ENCODE results near the gene F5.

Gene F5

DNA sequence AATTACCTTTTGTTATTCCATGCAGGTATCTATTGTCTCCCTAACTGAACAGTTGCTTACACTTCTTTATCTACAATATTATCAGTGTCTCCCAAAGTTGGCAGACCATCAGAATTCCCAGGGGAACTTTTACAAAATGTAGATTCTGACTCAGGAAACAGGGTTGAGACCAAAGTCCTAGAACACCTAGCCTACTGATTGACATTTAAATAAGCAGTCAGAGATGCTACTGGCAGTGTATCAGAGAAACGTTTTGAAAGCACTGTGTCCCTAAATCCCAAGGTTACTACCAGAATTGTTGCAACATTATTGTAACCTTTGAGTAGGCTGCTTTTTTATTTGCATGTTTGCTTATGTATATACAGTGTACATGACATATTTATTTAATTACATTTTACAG is 1.8 kb upstream of the F5 start:
- no peak for DNase-seq (ENCODE audit: low spot score)

DNA sequence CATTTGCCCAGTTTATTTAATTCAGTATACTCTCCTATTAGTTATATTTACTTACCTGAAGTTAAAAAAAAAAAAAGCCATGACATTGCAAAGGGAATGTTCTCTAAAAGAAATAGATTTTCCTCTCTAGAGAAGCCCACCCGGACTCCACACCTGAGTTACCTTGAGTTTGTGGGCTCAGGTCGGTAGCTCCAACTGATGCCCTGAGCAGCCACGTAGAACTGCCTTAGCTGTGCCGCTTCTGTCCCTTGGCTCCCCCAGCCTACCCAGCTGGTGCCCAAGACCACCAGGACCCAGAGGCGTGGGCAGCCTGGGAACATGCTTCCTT is 250 bp downstream of the F5 start:
- no peak for DNase-seq (ENCODE audit: low spot score)

DNA sequence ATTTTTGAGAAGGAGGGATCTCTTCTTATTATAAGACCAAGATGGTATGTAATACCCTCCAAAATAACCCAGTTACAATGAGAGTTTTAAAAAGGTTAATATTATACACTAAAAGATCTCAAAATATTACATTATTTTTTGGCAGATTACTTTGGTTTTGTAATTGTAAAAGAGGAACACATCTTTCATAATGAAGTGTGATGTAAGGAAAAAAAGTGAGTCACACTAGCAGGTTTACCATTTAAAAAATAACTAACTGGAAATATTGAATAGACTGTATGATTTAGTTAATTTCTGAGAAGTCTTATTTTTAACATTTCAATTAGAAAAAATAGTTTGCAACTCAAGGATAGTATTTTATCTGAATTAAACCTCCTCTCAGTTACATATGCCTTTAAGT is 1.1 kb downstream of the F5 start:
- DNase-seq (ENCODE audit: low spot score) = no peak

DNA sequence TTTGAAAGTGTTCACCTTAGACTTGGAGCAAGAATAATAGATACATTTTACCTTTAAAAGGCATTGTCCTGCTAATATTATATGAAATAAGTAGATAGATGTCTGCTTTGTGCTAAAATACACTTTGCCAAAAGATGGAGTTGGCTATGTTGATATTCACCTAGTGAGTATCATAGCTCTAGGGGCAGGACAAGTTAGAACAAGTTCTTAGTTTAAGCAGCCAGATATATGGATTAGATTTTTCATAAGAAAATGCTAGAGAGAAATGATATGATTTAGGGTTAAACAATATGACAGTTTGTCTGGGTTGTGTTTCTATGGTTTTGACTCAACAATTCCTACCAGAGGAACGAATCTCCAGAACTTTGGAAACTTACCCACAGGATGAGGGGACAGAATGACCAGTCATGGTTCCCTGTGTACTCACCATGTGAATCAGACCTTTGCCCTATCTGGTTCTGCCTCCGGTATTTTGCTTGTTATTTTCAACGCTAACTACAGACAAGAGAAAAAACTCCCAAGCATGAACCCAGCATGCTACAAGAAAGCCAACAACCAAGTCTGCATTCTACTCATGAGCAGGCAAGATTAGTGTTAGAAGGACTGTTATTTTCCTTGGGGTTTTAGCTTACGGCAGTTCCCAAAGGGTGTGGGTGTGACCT is 1.7 kb downstream of the F5 start:
- peak; percentile 48 for DNase-seq (ENCODE audit: low spot score)

DNA sequence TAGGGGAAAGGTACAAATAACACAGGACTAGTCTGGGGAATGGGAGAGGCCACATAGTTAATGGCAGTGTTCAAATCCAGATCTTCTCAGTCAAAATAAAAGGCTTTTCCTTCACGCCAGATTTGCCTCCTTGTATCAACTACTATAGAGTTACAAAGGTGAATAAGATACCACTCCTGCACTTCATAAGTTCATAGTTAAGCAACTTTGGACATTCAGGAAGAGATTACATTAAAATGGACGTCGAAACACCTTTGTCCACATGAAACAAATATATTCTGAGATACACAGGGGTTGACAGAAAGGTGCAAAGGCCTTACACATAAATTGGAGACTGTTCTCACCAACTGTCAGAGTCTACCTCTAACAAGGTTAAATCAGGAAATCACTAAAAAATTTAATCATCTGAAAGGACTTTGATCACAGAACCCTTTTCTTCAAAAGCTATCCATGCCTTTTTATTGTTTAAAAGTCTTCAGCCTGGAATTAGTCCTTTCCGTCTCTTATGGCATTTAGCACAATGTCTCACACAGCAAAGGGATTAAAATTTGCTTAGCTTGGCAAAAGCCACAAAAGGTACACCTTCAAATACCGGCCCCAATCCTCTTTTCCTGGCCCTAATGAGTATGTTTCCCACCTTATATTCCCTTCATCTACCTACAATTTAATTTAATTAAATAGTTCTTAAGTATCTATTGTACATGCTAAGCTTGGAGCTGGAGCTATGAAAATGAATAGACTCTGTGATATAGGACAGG is 8.1 kb downstream of the F5 start:
- DNase-seq (ENCODE audit: low spot score) = no peak

DNA sequence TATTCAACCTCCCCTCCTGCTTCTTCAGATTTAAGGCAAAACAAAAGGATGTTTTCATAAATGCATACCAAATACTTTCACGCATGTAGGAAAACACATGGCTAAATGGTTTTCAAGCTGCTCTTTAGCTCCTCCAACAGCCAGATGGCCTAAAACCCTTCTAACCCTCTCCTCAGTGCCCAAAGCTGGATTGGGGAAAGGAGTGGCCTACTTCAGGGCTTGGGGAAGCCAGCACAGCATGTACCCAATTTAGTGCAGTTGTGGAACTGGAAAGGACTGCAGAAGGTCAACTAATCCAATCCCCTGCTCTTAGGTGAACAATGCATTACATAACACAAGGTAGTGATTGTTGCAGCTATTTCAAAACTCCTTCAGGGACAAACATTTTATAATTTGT is 9.3 kb downstream of the F5 start:
- no peak for DNase-seq (ENCODE audit: low spot score)

DNA sequence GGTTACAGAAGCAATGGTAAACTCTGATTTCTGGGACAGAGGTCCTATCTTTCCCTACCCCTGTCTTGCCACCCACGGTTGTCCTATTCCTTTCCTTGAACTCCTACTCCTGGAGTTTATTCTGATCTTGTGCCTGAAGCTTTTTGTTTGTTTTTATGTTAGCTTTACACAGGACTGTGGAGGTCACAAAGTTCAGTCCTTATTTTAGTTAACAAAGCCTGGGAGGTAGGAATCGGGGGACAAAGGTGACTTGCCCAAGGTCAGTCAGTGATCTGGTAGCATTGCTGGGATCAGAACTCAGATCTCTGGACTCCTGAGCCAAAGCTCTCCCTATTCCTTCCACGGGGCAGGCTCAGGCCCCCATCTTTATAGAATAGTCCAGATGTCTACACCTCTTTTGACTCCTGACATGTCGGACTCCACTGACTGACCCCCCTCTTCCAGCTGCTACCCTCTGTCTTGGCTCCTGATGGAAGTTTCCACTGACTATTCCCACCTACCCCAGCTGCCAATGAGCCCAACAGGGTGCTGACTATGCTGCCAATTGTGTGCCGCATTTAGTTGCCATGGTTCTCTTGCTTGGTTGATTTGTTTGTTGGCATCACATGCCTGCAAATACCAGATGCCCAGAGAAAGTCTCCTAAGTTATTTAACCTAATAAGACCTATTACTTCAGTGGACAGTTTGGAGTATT is 9.9 kb downstream of the F5 start:
- DNase-seq (ENCODE audit: low spot score) = no peak

DNA sequence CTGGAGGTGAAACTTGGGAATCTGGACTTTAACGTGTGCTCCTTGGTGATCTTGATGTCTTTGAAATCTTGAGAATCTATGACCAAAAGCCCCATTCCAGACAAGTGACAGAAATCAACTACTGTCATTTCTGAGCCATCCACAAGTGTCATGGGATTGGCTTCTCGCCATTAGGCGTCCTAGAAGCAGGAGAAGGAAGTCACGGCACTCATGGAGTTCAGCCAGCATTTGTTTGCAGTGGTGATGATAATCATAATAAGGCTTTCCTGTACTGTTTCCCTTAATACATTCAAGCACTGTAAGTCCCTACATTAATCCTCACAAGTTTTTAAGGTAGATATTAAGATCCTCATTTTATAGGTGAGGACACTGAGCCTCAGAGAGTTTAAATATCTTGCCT is 11.9 kb downstream of the F5 start:
- DNase-seq (ENCODE audit: low spot score) = no peak

DNA sequence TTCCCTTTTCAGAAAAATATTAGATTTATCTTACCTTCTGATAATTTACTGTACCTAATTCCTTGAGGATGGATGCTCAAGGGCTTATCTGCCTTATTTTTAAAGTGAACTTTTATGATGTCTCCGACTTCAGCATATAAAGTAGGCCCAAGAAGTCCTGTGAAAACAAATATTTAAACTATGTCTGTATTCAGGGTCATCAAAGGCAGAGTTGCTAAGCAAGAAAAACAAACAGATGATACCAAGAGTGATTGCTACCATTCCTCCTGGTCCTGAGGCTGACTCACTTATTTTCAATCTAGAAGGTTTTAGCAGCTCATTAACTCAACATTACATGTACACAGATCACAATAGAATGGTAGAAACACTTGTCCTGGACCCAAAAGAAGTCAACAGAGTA is 14.1 kb downstream of the F5 start:
- DNase-seq (ENCODE audit: low spot score) = peak; percentile 71

DNA sequence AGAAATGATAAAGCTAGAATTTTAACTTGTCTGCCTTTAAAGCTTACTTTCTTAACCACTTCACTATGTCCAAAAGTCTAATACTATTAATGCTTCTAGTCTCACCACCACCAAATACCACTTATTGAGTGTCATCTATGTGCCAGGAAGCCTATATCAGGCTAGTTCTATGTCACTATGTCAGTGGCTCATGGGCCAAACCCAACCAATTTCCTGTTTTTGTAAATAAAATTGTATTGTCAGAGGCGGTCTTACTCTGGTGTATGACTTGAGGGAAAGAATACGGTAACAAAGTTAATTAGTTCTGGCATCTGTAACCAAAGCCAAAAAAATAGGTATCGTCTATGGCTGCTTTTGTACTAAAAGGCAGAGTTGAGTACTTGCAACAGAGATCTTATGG is 14.8 kb downstream of the F5 start:
- no peak for DNase-seq (ENCODE audit: low spot score)

DNA sequence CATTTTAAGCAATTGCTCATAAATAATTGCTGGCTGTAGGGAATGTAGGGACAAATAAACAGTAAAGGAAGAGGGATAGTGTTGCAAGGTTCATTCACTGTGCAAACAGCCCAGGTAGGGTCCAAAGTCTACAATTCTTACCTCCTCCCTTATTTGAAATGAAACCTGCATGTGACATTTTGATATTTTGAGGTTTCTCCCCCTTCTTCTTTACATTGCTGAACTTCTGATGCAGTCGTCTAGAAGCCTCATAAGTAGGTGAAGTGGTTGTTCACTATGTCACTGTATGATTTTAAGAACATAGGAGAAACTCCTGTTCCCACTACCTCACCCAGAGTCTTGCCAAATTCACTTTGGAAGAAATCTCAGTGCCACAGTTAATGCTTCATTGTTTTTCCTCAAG is 16.1 kb downstream of the F5 start:
- no peak for DNase-seq (ENCODE audit: low spot score)

DNA sequence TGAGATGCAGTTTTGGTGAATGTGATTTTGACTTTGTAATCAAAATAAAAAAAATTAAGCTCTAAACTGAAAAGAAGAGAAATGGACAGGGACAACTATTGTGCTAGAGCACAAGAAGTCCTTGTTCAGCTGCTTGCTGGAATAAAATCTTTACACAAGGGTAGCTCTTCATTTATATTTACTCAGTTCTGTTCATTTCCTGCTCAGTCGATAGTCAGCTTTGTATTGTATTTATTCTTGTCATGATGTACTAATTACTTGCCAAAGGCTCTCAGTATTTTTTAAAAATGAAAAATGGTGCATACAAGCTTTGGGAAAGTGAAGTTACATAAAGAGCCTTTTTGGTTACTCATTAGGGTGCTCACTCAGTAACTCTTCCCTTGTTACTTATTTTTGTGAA is 17.8 kb downstream of the F5 start:
- DNase-seq (ENCODE audit: low spot score) = no peak

DNA sequence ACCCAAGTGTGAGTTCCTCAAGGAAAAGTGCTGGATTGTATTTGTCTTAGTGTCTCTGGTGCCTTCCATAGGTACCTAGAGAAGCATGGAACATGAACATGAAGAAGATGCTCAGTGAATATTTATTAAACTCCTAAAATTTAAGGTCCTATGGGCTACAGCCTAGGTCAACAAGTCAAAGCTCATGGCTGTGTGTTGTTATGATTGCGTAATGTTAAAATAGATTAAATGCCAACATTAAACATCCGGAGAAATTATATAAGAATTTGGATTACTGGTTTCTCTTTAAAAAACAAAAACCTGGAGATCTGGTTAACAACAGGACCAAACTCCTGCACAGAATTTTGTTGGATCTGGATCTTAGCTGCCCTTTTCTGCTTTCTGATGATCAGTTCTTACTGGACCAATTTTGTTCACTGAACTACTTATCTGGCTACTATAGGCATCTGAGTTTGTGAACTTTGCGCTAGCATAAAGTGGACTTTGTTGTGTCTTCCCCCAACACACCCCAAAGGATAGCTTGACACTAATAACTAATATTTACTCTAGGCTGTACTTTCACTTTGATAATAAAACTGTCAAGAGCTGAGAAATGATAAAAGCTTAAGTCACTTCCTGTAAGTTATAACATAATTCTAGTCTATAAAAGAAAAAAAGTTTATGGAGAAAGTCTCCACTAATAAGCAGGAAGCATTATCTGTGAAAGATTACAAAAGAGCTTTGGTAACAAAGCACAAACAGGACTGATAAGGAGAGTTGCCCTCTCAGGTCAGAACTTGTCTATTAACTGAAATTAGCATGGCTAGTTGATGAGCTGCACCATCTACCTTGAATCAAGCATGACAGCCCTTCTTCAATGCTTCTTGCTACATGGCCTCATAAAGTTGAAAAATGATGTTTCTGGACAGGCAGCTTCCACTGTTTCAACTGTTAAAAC is 20.7 kb downstream of the F5 start:
- DNase-seq (ENCODE audit: low spot score) = no peak

DNA sequence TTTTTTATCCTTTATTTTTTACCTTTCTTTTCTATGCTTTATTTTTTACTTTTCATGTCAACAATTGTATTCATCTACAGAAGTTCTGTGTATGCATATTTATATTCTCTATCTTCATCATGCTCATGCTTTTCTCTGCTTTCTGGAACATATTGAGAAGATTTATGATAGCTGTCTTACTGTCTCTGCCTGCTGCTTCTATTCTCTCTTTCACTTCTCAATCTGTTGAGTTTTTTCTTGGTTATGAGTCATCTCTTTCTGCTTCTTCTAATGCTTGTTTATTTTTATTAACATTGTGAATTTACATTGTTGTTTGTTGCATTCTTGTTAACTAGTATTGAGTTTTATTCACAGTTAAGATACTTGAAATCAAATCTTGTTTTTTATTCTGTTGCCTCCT is 22.6 kb downstream of the F5 start:
- DNase-seq (ENCODE audit: low spot score) = no peak

DNA sequence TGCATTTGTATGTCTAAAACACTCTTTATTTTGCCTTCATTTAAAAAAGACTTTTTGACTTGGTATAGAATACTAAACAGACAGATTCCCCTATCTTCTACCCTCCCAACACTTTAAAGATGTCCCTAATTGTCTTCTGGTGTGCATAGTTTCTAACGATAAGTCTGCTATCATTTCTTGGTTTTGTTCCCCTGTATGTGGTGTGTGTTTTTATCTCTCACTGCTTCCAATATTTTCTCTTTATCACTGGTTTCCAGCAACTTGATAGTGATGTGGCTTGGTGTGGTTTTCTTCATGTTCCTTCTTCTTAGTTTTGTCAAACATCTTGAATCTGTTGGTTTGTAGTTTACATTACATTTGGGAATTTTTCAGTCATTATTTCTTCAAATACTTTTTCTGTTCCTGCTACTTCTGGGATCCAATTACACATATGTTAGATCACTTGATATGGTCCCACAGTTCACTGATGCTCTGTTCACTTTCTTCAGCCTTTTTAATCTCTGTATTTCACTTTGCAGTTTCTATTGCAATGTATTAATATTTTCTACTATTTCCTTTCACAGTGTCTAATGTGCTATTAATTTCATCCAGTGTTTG is 23.2 kb downstream of the F5 start:
- no peak for DNase-seq (ENCODE audit: low spot score)

DNA sequence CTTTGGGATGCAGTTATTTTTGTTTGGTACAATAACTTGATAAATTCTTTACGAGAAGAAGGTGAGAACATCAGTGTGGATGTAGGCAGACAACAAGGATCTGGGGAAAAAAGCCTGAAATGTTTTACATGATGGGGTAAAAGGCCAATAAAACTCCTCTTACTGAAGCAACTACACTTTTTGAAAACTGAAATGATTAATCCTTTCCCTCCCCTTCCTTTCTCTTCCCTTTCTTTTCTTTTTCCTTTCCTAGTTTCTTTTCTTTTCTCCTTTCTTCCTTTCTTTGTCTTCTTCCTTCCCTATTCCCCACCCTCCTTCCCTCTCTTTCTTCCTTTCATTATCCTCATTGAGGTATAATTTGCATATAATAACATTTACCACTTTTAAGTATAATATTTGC is 24.6 kb downstream of the F5 start:
- no peak for DNase-seq (ENCODE audit: low spot score)

DNA sequence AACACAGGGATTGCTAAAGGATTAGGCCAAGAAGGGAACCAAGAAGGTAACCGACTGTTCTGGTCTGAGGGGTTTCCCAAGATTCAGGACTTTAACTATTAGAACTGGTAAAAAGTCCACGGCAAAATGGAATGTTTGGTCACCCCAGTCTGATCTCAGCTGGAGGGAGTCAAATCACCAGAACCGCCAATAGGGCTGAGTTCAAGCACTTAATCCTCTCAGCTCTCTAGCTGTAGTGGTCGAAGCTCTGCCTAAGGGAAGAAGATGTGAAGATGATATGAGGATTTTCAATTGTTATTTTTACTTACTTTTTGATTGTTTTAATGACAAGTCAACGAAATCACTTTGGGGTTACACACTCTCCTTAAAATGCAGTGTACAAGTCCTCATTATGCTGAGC is 29.1 kb downstream of the F5 start:
- DNase-seq (ENCODE audit: low spot score) = no peak

DNA sequence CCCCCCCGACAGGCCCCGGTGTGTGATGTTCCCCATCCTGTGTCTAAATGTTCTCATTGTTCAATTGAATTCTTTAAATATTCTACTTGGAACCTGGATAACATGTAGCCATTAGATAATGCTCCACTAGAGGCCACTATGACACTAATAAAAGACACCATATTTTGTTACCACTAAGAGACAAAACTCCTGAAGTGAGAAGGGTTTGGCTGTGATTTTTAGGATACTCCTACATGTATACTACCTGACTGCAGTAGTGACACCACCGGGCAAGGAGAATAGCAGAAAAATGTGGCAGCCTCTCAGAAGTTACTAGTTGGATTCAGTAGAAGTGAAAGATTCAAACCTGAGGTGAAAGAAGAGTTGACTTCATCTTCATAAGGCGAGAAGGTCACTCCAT is 36.0 kb downstream of the F5 start:
- DNase-seq (ENCODE audit: low spot score) = peak; percentile 57

DNA sequence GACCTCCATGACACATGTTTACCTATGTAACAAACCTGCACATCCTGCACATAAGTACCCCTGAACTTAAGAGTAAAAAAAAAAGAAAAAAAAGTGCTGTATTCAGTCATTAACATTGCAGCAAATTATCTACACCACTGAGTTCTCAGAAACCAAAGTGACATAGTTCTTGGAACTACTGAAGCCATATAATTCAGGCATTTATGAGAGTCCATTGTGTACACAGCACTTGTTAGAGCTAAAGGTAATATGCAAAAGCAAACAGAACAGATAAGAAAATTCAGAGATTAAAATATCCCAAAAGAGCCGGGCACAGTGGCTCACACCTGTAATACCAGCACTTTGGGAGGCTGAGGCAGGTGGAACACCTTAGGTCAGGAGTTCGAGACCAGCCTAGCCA is 38.0 kb downstream of the F5 start:
- no peak for DNase-seq (ENCODE audit: low spot score)

DNA sequence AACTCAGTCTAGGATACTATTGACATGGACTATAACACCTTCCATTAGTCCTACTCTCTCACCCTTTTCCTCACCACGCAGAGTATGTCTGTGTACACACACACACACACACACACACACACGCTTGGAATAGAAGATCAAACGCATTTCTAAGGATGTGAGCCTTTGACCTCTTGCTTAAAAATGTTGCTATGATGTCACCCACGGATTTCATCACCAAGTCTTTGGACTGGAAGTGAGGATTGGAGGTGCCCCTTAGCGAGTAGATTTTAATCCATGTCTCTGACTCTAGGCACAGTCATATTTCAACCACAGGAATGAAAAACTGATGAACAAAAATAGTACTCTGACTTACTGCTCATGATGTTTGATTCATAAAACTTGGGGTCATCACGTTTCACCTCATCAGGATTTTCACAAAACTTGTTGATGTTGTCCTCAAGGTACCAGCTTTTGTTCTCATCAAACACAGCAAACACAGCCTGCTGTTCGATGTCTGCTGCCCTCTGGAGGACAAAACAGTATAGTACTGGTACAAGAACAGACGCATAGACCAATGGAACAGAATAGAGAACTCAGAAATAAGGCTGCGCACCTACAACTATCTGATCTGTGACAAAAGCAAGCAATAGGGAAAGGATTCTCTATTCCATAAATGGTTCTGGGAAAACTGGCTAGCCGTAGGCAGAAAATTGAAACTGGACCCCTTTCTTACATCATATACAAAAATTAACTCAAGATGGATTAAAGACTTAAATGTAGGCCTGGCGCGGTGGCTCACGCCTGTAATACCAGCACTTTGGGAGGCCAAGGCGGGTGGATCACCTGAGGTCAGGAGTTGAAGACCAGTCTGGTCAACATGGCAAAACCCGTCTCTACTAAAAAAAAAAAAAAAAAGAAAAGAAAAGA is 39.9 kb downstream of the F5 start:
- peak; percentile 82 for DNase-seq (ENCODE audit: low spot score)

DNA sequence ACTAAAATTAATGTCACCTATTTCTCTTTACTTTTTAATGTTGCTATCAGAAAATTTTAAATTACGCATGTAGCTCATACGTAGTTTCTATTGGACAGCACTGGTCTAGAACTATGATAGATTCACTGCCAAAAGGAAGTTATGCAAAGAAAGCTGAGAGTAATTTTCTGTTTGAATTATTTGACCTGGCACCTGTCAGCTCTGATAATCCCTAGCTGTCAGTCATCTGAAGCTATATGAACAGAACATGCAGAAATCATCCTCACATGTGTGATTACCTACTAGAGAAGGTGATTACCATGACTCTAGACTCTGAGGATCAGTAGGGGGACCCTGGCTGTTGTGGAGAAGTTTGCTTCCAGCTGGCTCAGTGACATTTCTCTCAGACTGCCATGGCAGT is 40.8 kb downstream of the F5 start:
- no peak for DNase-seq (ENCODE audit: low spot score)

All from kidney tubule cell (primary cell).